Dermis microvascular lymphatic vessel endothelial cell (primary cell): ENCODE results near the gene FAXDC2. TPM values are rescaled to one million over a fixed set of nuclear protein-coding genes. Genes with fewer than 3 reads are reported as not detected.
"Not testable (repeated sequence)": the region's sequence is repeated elsewhere in the genome, so short reads cannot be mapped to it uniquely, and the experiment has no call there.

Experiments used
- DNase-seq, 2 donors: peaks; one replicate each; pipeline versions ENCODE4 v3.0.0 to v3.0.0-alpha.2; 2010; ENCODE audit warnings: low read depth in 2 of 2
- total RNA-seq: library from RNA; depleted of rRNA; stranded (reverse); fragments of >200 nt; gene quantifications from 2 replicates; pipeline ENCODE4 v1.2.1, GENCODE V29; 2014

FAXDC2 gene
- total RNA-seq, 1 donor from 2014 or later: 5.0 TPM

GRCh38 chr5:154831451-154831850, 19.0 kb downstream of the FAXDC2 start:
- no peak for DNase-seq

GRCh38 chr5:154830596-154830995, 19.8 kb downstream of the FAXDC2 start:
- no peak for DNase-seq

GRCh38 chr5:154830219-154830595, 20.2 kb downstream of the FAXDC2 start:
- DNase-seq: no peak

DNA sequence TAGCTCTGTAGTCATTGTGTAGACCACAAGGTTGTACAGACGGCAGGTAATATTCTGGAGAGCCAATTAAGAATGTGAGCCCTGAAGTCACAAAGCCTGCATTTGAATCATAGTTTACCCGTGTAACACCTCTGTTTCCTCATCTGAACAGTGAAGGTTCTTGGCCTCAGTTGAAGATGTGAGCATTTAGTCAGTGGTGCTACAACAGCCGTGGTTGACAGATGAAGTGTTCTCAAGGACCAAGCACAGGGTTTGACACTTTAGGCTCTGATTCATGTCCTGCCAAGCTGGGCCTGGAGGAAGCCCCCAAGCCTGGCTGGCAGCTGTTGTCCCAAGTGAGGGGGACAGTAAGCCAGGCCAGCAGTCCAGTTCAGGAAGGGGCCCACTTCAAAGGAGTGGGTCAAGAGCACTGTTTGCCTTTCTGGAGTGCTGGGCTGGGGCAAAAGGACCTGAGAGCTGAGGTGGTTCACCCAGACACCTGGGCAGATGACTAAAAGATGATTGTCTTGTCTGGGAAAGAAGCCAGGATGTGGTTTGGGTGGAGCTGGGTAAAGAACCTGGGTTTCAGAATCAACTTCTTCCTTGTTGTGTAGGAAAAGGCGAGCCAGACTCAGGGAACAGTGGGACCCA, 20.7 kb downstream of the FAXDC2 start:
- no peak for DNase-seq

- no peak for DNase-seq
Observed at GRCh38 chr5:154829181-154829588, 21.2 kb downstream of the FAXDC2 start.

DNA sequence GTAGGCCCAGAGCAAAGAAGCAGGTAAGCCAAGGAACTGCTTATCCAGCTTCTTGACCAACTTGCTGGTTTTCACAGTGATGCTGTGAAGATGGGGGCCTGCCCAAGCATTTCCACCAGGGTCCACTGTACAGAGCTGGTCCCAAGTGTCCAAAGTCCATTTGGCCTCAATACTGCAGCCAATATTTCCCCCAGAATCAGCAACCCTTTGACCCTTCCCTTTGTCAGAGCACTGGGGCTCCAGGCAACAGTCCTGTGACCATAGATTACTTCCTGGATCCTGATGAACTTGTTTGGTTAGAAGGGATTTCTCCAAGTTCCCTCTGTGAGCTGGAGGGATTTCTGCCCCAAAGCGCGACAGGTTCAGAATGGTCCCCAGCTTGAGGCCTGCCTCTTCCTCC, 26.3 kb downstream of the FAXDC2 start:
- no peak for DNase-seq

- no peak for DNase-seq
Observed at GRCh38 chr5:154823605-154824004, 26.8 kb downstream of the FAXDC2 start.

- not testable (repeated sequence) for DNase-seq
Observed at GRCh38 chr5:154822896-154823295, 27.5 kb downstream of the FAXDC2 start.

GRCh38 chr5:154820383-154820782, 30.0 kb downstream of the FAXDC2 start:
- no peak for DNase-seq

- DNase-seq: no peak
Observed at GRCh38 chr5:154819546-154819945, 30.9 kb downstream of the FAXDC2 start.

GRCh38 chr5:154818471-154819116, 31.8 kb downstream of the FAXDC2 start:
- no peak for DNase-seq

GRCh38 chr5:154817815-154818214, 32.6 kb downstream of the FAXDC2 start:
- no peak for DNase-seq

DNA sequence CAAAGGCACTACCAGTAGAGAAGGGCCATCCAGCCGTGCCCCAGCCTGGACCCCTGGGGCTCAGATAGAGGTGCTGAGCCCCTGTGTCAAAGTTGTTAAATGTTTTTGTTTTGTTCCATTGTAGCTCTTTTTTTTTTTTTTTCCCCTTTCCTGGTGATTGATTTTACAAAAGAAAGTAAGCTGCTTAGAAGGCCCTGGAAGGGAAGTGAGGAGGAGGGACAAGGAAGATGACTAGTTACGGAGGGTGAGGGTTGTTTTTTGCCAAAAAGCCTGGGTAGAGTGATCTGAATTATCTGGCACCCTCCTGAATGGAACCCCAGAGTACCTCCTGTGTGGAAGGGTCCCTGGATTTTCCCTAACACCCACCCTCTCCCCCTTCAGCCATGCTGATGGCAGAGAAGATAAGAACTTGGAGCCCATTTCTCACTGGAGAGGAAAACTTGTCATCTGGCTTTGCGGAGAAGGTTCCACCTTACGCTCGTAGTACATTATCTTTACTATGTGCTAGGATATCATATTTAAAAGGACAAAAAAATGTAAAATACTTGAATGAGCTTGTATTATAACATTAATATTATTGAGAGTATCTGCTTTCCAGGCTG, 33.4 kb downstream of the FAXDC2 start:
- DNase-seq: peak in 1 of 2 donors; percentile 21

DNA sequence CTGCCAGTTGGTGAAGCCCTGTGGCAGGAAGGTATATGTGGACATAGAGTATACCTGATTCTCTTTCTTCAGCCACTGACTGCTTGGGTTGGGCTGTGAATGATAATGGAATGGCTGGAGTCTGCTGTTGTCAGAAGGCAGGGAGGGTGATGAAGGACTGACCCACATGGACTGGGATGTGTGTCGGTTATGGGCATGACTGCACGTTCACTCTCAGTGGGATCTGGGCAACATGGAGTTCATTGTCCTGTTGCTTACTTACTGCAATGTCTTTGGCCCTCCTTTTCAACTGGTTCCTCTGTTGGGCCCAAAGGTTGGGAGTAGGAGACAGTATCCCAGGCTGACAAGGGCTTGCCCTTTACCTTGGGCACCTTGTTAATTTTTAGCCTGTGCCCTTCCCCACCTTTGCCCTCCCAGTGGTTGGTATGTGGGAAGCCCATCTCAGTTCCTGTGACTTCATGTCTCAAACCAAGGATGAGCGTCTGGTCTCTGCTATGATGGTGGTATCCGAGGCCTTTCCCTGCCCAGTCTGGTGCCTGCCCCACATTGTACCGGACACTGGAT, 34.6 kb downstream of the FAXDC2 start:
- no peak for DNase-seq

- DNase-seq: no peak
Observed at GRCh38 chr5:154815025-154815424, 35.4 kb downstream of the FAXDC2 start.

GRCh38 chr5:154813736-154814135, 36.7 kb downstream of the FAXDC2 start:
- no peak for DNase-seq

- no peak for DNase-seq
Observed at GRCh38 chr5:154813158-154813557, 37.2 kb downstream of the FAXDC2 start.

DNA sequence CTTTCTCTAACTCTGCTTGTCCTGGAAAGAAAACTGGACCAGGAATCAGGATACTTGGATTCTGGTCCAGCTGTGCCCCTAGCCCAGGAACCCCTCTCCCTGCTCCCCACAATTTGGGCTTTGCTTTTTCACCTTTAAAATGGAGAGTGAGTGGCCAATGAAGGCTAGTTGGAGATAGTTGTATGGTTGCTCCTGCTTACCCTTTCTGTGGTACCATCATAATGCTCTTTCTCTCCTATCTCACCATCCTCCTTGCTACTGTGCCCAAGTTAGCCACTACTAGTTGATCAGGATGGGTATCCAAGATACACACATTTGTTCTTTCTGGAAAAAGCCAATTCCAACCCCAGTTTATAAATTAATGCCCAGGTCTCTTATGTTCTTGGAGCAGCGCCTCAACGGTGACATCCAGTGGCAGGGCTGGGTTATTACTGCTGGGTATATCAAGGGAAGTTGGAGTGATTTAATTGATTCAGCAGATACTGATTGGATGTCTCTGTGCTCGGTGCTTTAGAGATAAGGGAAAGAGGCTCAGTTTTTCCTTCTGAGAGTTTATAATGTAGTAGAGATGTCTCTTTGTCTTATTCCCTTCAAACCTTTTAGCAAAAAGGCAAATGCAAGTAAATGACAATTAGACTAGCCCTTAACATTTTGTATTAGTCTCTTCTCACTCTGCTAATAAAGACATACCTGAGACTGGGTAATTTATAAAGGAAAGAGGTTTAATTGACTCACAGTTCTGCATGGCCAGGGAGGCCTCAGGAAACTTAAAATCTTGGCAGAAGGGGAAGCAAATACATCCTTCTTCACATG, 38.5 kb downstream of the FAXDC2 start:
- DNase-seq: peak; percentile 72 to 81

GRCh38 chr5:154811239-154811638, 39.2 kb downstream of the FAXDC2 start:
- DNase-seq: no peak

DNA sequence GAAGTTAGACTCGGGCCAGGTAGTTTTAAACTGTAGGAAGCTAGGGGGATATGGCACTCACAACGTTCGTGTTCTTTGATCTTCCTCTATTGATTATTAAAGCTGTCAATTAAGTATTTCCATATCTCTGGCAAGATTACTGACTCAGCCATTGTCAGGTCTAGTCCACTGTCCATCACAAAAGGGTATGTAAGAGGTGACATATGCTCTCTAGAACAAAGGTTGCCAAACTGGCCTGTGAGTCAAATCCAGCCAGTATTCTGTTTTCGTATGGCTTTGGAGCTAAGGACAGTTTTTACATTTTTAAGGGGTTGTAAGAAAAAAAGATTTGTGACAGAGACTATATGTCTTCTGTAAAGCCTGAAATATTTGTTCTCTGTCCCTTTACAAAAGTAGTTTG, 44.2 kb downstream of the FAXDC2 start:
- DNase-seq: no peak

DNA sequence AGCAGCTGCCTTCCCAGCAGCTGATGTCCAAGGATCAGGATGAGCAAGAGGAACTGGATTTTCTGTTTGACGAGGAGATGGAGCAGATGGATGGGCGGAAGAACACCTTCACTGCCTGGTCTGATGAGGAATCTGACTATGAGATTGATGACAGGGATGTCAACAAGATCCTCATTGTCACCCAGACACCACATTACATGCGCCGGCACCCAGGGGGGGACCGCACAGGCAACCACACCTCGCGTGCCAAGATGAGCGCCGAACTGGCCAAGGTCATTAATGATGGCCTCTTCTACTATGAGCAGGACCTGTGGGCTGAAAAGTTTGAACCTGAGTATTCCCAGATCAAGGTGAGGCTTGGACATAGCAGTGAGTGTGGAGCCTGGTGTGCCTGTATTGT, 48.4 kb downstream of the FAXDC2 start:
- no peak for DNase-seq

DNA sequence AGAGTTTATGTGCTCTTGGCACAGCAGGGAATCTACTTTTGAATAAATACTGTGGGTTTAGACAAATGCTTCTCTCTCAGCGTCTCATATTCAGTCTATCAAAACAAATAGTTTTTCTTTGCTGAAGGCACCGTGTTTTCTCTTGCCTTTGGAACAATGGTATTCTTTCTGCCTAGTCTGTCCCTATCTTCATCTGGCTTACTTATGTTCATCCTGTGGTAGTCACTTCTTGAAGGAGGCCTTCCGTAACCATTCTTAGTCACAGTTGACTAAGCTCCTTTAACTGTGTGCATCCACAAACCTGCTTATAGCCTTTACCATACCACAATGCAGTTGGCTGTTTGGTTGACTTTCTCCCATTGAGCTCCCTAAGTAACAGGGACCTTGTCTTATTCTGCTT, 49.3 kb downstream of the FAXDC2 start:
- DNase-seq: no peak
